ENCODE data around the gene CREB3L2.
"Not testable (repeated sequence)": the region's sequence is repeated elsewhere in the genome, so short reads cannot be mapped to it uniquely, and the experiment has no call there.

The CREB3L2 gene

DNA sequence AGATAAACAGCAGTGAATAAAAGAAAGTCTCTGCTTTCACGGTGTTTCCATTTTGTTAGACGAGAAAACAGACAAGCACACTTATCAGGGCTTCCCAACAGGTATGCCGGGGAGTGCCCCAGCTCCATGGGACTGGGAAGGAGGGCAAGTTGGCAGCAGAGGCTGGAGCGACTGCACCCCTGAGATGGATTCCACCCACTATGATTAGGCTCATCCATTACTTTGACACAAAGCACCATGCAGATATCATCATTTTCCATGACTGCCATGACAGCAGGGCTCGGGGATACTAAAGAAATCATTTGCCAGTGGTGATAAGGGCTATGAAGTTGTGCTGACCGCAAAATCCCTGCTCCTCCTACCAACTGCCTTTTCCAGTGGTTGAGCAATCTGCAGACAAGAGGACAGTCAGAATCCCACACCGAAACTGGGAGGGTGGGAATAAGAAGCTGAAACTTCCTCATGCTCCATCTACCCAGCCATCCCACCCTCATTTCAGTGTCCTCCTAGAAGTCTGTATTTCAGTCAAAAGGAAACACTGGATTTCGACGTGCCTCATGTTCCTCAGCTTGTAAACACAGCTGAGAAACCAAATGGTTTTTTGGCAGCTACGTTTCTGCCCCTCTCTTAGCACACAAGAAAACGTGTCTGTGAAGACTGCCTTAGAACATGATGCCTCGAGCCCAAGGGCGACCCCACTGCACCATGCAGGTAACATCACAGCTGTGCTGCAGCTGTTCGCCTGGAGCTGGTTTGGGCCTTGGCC is 15.5 kb downstream of the CREB3L2 start:
- no peak for DNase-seq

DNA sequence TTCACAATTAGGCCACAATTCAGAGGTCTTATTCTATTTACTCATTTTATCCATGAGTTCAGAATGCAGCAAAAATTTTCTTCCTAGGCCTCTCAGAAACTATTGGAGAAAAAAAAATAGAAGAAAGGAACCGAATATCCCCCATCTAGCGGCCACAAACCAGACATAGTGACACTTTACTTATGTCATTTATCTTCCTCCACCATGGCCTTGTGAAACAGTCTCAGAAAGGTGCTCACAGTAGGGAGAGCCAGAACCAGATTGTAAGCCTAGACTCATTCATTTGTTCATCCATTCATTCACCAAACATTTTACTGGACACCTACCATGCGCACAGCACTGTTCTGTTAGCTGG is 16.0 kb downstream of the CREB3L2 start:
- DNase-seq, result no peak

- no peak for DNase-seq
Observed at GRCh38 chr7:137985253-137985896, 16.5 kb downstream of the CREB3L2 start.

DNA sequence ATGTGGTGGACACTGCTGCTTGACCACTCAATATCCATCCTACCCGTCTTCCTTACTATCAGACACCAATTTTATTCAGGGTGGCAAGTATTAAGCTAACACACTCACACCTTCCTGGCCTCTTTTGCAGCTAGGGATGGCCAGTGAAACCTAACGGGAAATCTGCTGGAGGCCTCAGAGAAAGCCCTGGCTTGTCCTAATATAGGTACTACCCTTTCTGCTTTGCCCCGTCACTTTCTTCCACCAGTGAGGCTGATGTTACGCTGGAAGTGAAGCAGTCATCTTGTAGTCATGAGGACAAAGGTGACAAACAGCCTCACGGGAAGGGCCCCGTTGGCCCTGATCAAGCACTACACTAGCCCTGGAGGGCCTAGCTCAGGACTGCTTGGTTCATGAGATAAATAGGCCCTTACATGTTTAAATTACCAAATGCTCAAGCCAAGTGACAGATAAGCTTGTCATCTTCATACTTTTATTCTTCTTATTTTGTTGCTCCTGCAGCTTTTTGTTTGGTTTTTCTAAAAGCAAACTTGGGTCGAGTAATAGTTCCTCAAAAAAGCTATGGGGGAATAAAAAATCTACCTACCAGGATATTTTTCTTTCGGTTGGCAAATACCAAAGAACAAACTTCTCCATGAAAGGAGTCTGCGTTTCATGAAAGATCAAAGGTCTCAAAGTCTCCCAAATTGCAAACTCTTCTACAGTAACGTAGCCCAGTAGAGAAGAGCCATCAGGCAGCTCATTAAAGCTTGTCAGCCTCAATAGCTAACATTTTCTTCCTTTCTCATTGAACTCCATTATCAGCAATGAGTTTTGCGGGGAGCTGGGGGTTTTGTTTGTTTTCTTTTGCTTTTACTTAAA is 17.5 kb downstream of the CREB3L2 start:
- no peak for DNase-seq

DNA sequence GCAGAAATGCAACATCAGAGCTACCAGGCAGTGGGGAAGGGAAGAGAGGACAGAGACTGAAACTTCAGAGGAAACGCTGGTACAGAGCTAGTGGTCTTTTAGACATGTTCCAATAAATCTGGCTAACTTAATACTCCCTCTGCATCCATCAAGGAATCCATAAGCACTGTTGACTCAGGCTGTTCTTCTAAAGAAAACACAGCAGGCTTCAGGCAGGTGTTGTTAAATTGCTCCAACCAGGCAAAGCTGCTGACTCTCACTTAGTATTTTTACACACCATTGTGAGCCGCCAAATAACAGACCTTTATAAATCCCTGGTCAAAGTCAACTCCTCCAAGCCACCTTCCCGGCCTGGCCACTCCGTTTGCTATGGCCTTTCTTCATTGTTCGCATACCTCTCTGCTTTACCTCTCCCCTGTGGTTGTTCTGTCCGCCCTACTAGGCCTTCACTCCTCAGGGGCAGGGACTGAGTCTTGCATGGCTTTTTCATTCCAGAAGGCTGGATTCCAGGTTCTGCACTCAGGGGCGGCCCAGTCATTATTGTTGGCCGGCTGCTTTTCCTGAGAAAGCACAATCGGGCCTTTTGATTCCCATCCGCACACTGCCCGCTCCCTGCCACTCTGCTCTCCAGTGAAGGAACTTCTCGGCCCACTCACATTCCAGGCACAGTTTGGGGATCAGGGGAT is 18.4 kb downstream of the CREB3L2 start:
- DNase-seq, result no peak

DNA sequence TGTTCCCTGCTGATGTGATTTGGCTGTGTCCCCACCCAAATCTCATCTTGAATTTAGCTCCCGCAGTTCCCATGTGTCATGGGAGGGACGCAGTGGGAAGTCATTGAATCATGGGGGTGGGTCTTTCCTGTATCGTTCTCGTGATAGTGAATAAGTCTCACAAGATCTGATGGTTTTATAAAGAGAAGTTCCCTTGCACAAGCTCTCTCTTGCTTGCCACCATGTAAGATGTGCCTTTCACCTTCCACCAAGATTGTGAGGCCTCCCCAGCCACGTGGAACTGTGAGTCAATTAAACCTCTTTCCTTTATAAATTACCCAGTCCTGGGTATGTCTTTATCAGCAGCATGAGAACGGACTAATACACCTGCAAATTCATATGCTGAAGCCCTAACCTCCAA is 19.5 kb downstream of the CREB3L2 start:
- not testable (repeated sequence) for DNase-seq

- no peak for DNase-seq
Observed at GRCh38 chr7:137981668-137982067, 20.2 kb downstream of the CREB3L2 start.

DNA sequence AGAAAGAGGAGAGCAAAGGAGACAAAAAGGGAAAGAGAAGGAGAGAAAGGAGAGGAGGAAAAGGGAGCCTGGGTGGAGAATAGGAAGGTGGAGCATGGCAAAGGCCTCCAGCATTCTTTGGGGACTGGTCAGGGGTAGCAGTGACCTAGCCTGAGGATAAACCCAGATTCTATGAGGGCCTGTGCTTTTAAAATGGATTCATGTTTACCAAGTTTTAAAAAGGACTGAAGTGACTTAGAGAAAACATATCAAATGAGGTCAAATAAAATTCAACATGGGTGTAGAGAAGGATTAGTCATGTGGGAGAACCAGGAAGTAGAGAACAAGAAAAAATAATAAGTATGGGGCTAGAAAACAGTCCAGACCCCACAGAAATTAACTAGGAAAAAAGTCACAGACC is 20.7 kb downstream of the CREB3L2 start:
- DNase-seq, result no peak

- no peak for DNase-seq
Observed at GRCh38 chr7:137980308-137980707, 21.6 kb downstream of the CREB3L2 start.

DNA sequence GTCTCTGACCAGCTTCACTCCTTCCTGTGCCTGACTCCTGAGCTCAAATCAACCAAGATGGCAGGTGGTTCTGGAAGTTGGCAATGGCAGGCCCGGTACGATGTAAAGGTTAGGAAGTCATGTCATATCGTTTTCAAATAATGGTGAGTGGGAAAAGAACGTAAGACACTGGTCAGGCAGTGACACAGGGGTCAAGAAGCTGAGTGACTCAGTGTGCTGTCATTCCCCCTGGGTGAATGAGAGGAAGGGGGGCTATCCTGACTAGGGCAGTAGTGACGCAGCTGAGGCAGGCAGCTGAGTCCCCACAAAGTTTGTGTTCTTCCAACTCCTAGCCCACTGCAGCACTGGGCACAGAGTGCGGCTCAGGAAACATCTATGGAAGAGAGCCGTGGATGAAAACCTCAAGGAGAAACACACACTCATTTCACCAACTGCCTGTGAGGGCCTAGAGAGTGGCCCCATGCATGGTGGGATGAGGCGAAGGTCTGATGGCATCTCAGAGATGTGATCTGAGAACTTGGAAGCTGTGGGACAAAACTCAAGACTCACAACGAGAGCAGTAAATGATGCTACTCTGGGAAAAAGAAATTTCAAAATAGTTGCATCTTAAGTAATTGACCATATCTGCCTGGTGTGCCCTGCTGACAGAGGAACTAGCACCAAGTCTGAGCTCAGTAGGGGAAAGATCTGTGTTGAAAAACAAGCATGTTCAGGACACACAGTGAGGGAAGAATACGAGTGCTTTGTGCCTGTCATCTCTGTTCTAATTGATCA is 23.2 kb downstream of the CREB3L2 start:
- DNase-seq, result no peak

DNA sequence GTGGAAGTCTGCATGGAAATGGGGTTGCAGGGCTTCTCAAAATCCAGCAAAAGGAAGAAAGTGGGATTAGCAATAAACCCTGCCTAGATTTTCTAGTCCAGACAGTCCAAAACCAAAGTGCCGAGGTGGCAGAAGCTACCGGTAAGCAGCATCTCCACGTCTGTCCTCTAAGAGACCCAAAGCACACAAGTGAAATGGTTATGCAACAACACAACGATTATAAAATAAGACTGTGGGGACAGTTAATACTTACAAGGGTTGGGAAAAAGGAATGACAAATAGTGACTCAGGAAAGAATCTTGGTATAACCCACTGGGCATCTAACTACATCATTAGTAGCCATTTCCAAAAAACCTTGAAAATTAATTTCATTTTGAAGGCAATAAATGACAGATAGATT is 24.7 kb downstream of the CREB3L2 start:
- DNase-seq, result no peak

- no peak for DNase-seq
Observed at GRCh38 chr7:137976696-137977095, 25.2 kb downstream of the CREB3L2 start.

DNA sequence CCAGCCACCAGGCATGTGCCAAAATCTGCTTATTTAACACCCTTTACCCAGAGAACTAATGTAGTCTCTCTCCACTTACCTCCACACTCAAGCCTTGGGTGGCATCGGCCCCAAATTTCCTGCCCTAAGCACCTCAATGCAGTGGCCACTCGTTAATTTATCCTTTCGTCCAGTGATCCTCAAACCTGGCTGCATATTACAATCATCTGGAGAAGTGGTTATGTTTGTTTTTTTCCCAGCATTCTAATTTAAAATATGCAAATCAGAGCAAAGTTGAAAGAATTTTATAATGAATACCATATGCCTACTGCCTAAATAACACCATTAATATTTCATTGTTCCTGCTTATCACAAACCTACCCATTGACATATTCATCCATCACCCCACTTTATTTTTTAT is 25.7 kb downstream of the CREB3L2 start:
- no peak for DNase-seq

GRCh38 chr7:137975768-137976167 is 26.1 kb downstream of the CREB3L2 start:
- no peak for DNase-seq

- no peak for DNase-seq
Observed at GRCh38 chr7:137975221-137975620, 26.7 kb downstream of the CREB3L2 start.

- no peak for DNase-seq
Observed at GRCh38 chr7:137974766-137975165, 27.1 kb downstream of the CREB3L2 start.

DNA sequence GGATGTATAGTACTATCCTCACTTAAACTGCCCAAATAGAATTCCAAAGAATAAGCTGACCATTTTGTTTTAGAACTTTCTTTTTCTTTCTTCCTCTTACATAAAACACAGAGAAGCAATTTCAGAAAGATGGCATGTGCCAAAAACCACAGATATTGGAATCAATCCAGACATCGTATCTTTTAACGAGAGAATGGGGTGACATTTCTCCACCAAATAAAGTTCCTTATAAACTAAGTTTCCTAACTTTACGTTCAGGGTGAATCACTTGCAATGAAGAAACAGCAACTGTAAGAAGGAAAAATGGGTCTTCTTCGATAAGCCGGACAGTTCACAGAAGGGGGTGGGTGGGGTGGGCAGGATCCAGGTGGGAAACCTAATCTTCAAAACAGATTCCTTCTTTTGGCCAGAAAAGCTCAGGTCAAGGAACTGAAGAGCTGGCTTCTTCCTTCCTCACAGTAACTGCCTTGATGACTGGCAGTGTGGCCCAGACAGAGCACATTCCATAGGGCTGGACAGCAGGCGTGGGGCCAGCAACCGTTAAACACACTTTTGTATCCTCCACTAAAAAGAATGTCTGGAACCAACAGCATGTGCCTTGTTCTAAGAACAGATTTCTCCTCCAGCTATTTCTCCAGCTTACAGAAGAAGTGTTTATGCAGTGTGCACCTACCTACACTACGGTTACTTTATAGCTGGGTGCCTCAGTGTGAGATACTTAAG is 31.5 kb downstream of the CREB3L2 start:
- no peak for DNase-seq

DNA sequence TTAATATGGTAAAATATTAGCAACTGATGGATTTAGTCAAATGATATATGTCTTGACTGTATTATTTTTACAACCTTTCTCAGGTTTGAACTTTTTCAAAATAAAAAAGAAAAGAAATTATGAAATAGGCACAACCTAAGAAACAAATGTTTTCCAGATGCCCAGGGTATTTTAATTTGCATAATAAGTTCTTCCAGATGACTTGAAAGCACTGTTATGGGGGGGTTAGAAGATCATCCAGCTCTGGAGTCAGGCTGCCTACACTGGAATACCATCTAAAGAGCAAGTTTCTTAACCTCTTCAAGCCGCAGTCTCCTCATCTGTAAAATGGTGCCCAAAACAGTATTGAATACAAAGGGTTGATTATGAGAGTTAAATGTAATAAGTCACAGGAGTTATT is 32.1 kb downstream of the CREB3L2 start:
- DNase-seq, result no peak

DNA sequence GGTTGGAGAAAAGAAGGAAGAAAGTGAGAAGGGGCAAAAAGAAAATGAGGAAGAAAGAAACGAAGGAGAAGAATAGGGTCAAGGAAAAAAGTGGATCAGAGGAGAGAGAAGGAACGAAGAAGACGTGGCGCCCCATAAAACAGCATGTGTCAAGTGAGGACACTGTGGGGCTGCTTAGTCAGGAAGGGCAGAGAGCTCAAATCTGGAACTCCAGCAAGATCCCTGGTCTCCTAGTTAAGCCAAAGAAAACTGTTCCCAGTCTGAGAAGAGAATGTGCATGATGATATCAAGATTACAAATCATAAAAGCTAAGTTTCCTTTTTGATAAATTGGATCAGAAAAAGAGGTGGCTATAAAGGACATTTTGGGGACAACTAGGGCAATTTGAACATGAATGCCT is 33.0 kb downstream of the CREB3L2 start:
- DNase-seq, result no peak

DNA sequence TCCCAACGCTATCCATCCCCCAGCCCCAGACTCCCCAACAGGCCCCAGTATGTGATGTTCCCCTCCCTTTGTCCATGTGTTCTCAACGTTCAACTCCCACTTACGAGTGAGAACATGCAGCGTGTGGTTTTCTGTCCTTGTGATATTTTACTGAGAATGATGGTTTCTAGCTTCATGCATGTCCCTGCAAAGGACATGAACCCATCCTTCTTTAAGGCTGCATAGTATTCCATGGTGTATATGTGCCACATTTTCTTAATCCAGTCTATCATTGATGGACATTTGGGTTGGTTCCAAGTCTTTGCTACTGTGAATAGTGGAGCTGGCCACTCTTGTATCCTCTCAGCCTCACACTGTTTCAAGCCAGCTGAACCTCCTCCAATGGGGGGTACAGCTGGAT is 33.5 kb downstream of the CREB3L2 start:
- DNase-seq, result not testable (repeated sequence)

DNA sequence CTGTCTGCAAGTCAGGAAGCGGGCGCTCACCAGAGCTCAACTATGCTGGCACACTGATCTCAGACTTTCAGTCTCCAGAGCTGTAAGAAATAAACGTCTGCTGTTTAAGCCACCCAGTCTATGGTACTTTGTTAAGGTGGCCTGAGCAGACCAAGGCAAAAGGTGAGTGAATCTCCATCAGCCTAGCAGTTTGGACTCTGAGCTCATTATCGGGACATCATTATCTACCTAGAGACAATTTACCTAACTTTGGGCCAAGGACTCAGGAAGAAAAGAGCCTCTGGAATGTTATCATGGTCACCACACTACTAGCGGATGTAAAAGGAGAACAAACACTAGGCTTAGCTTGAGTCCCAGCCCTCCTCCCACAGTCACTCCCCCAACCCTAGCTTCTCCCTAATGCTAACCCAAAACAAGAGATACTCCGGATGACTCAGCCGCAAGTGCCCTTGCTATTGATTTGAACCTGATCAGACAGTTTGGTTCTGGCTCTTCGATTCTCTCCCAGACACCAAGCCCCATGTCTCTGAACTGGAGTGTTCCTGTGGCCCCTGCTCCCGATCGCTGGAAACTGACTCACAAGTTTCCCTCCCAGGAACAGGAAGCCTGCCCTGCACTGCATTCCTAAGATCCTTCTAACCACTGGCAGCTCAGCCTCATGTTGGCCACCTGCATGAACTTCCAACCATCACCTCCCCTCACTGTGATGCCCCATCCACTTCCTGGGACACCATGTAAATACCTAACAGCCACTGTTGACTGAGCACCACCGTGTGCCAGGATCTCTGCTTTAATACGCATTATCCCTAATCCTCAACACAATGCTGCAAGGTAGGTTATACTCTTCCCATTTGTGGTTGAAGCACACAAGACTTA is 34.5 kb downstream of the CREB3L2 start:
- no peak for DNase-seq

Data from activated naive CD4-positive, alpha-beta T cell treated with Interleukin-2 at 50 U/mL for 16 hours (primary cell).